K562 (cell line): ENCODE results near the gene BAIAP3. TPM values are rescaled to one million over a fixed set of nuclear protein-coding genes. Genes with fewer than 3 reads are reported as not detected.
A peak's percentile ranks its signal among the peaks of the same experiment; 100 is the strongest.

Source experiments
- ATAC-seq: fragments of 200-7000 bp; cut with Tn5 transposase; 3 replicates; pipeline ENCODE4 v1.9.1; 2020; ENCODE audit warnings: moderate library complexity
- BruUV-seq: library from RNA; stranded (reverse); fragments of 400-500 nt; replicated peaks from 2 replicates; lab custom pipeline; 2021; lab: Mats Ljungman, UMichigan
- CTCF ChIA-PET: fragments of 300-600 bp; formaldehyde crosslinking; extraction: SDS; loops from one replicate; lab custom pipeline; 2021; ENCODE audit warnings: low intra/inter-chr PET ratio; lab: Yijun Ruan, JAX
- POLR2A ChIA-PET: fragments of 300-600, 350-650 bp; sonication (Branson Sonifier 250); formaldehyde crosslinking; extraction: SDS; loops from one replicate; lab custom pipeline; 2021; ENCODE audit warnings: antibody characterized with exemption, inconsistent platforms; lab: Yijun Ruan, JAX
- DNase-seq, 4 experiments: peaks; one replicate each; pipeline versions ENCODE4 v3.0.0 to v3.0.0-alpha.2; 2011 to 2018; ENCODE audit warnings: low spot score in 3 of 4, mixed read lengths in 3 of 4; ENCODE audit errors: extremely low read depth in 1 of 4
- FAIRE-seq: peaks from 2 replicates; lab custom pipeline; 2011; peaks lifted over from hg19 to GRCh38; lab: Jason Lieb, UNC
- H2AFZ ChIP-seq: 2 replicates; pipeline ENCODE4 v1.6.0; 2011; ENCODE audit warnings: low read depth, low read length, control low read depth, inconsistent platforms
- H3K27ac ChIP-seq: fragments of 200-600 bp; 3 replicates; pipeline ENCODE4 v1.8.0; 2011; ENCODE audit warnings: low read depth, mild to moderate bottlenecking, control low read depth, inconsistent platforms, low read length, moderate library complexity, mixed read lengths; ENCODE audit errors: extremely low read depth
- H3K27me3 ChIP-seq, 2 experiments: fragments of 300-600 bp in 1 of 2; 2 replicates in 1 of 2; 3 replicates in 1 of 2; pipeline versions ENCODE4 v1.6.0 to v1.8.0; 2011; ENCODE audit warnings: inconsistent platforms in 2 of 2, low read length in 2 of 2, mild to moderate bottlenecking in 1 of 2, mixed read lengths in 1 of 2, moderate library complexity in 1 of 2; ENCODE audit not compliant: control insufficient read depth in 2 of 2, insufficient read depth in 2 of 2
- H3K36me3 ChIP-seq: fragments of 300-600 bp; 3 replicates; pipeline ENCODE4 v1.8.0; 2011; ENCODE audit warnings: mild to moderate bottlenecking, low read length, inconsistent platforms; ENCODE audit not compliant: control insufficient read depth, insufficient read depth
- H3K4me1 ChIP-seq, 2 experiments: fragments of 200-600 bp in 1 of 2; replicated peaks in 1 of 2; 2 replicates in 1 of 2; 3 replicates in 1 of 2; pipeline versions ENCODE4 v1.5.1 to v1.8.0; 2011; ENCODE audit warnings: inconsistent platforms in 2 of 2, low read length in 2 of 2, mild to moderate bottlenecking in 1 of 2, mixed read lengths in 1 of 2, moderate library complexity in 1 of 2; ENCODE audit not compliant: control insufficient read depth in 2 of 2, insufficient read depth in 2 of 2
- H3K4me2 ChIP-seq: 2 replicates; pipeline ENCODE4 v1.6.1; 2011; ENCODE audit warnings: low read length, control low read depth, inconsistent platforms, mixed read lengths; ENCODE audit not compliant: insufficient read depth
- H3K4me3 ChIP-seq: fragments of 200-600 bp; sonication (generic), shearing (Covaris generic); 2 replicates; pipeline ENCODE4 v1.5.1; 2016; ENCODE audit warnings: control low read depth, inconsistent platforms
- H3K79me2 ChIP-seq: fragments of 200-600 bp; 3 replicates; pipeline ENCODE4 v1.8.0; 2011; ENCODE audit warnings: low read length, inconsistent platforms; ENCODE audit not compliant: control insufficient read depth, insufficient read depth
- H3K9ac ChIP-seq, 2 experiments: 2 replicates each; pipeline versions ENCODE4 v1.6.0 to v1.6.1; 2011; ENCODE audit warnings: low read depth in 2 of 2, low read length in 2 of 2, control low read depth in 1 of 2, inconsistent platforms in 1 of 2, mild to moderate bottlenecking in 1 of 2, mixed read lengths in 1 of 2; ENCODE audit not compliant: insufficient read depth in 1 of 2
- H3K9me1 ChIP-seq: one replicate; pipeline ENCODE4 v1.6.0; 2011; ENCODE audit warnings: inconsistent platforms, mild to moderate bottlenecking, low read length, moderate library complexity; ENCODE audit not compliant: control insufficient read depth, insufficient read depth
- H3K9me3 ChIP-seq: replicated peaks from 2 replicates; pipeline ENCODE4 v1.5.1; 2011; ENCODE audit warnings: low read depth, low read length, inconsistent platforms; ENCODE audit not compliant: control insufficient read depth, insufficient read depth
- H4K20me1 ChIP-seq: replicated peaks from 2 replicates; pipeline ENCODE4 v1.6.1; 2011; ENCODE audit warnings: low read length, inconsistent platforms, mixed read lengths; ENCODE audit not compliant: control insufficient read depth, insufficient read depth
- ARHGAP35 ChIP-seq: fragments of 450-650 bp; IDR thresholded peaks from 2 replicates; pipeline ENCODE4 v1.6.1; 2018; ENCODE audit not compliant: partially characterized antibody
- E2F3 ChIP-seq: fragments of 250-450 bp; sonication (Bioruptor Pico); IDR thresholded peaks from 2 replicates; pipeline ENCODE4 v1.4.0; 2020; ENCODE audit warnings: mild to moderate bottlenecking
- FOXP1 ChIP-seq: sonication (generic); formaldehyde crosslinking; IDR thresholded peaks from 2 replicates; pipeline ENCODE4 v1.8.0; 2022; ENCODE audit warnings: mild to moderate bottlenecking, missing genetic modification reagents
- LARP7 ChIP-seq: fragments of 450-650 bp; IDR thresholded peaks from 2 replicates; pipeline ENCODE4 v1.6.1; 2016
- MITF ChIP-seq: IDR thresholded peaks from 2 replicates; pipeline ENCODE4 v1.6.1; 2014; ENCODE audit warnings: antibody characterized with exemption
- PURB ChIP-seq: sonication (generic); formaldehyde crosslinking; IDR thresholded peaks from 2 replicates; pipeline ENCODE4 v1.9.0; 2021; ENCODE audit warnings: low read depth, mild to moderate bottlenecking, missing genetic modification reagents
- RBM15 ChIP-seq: fragments of 200-400 bp; formaldehyde crosslinking; IDR thresholded peaks from 2 replicates; pipeline ENCODE4 v1.6.1; 2018; ENCODE audit warnings: mild to moderate bottlenecking, low read length, moderate library complexity; ENCODE audit not compliant: insufficient read depth
- RHOXF2B ChIP-seq: fragments of 250-450 bp; sonication (Bioruptor Pico); conservative IDR thresholded peaks from 2 replicates; pipeline ENCODE4 v1.5.1; 2021
- SRSF3 ChIP-seq: fragments of 200-400 bp; formaldehyde crosslinking; IDR thresholded peaks from 2 replicates; pipeline ENCODE4 v1.6.1; 2016; ENCODE audit warnings: mild to moderate bottlenecking, low read length, moderate library complexity; ENCODE audit not compliant: insufficient read depth
- SRSF7 ChIP-seq: fragments of 200-400 bp; formaldehyde crosslinking; optimal IDR thresholded peaks from 2 replicates; pipeline ENCODE3; 2017; ENCODE audit warnings: mild to moderate bottlenecking, low read depth, low read length
- STAG1 ChIP-seq: sonication (generic); formaldehyde crosslinking; IDR thresholded peaks from 2 replicates; pipeline ENCODE4 v1.5.0; 2020; ENCODE audit warnings: missing genetic modification reagents, borderline replicate concordance
- TSC22D4 ChIP-seq: fragments of 450-650 bp; IDR thresholded peaks from 2 replicates; pipeline ENCODE4 v1.6.1; 2016; ENCODE audit warnings: missing genetic modification characterization, missing biosample characterization, control low read depth
- ZNF324 ChIP-seq: fragments of 250-450 bp; sonication (Bioruptor Pico); IDR thresholded peaks from 2 replicates; pipeline ENCODE4 v1.4.0; 2020; ENCODE audit warnings: mild to moderate bottlenecking
- ZNF507 ChIP-seq: conservative IDR thresholded peaks from 2 replicates; pipeline ENCODE4 v1.6.1; 2017; ENCODE audit warnings: missing genetic modification characterization, missing compliant biosample characterization
- WGBS: fragments of 100-300 bp; shearing (Covaris generic); methylation state at CpG from one replicate; pipeline ENCODE4 v1.1.6; 2016; ENCODE audit warnings: low coverage, mixed read lengths; ENCODE audit not compliant: insufficient coverage; ENCODE audit errors: missing lambda C conversion rate; 5-methylcytosine and 5-hydroxymethylcytosine counted together
- in situ Hi-C: fragments of 300-500 bp; cut with MboI; formaldehyde crosslinking; loops from 4 replicates; pipeline ENCODE4 v1.15.0; 2018; ENCODE audit warnings: inconsistent platforms, mixed read lengths
- intact Hi-C: fragments of 100-400 bp; cut with micrococcal nuclease; formaldehyde crosslinking; loops from 2 replicates; pipeline ENCODE4 v1.14.2; 2022
- polyA plus RNA-seq, 8 experiments: library from polyadenylated mRNA; depleted of rRNA in 4 of 8; stranded (reverse) in 5 of 8; unstranded in 3 of 8; fragments of >200 nt; fragmentation: Nextera tagmentation in 2 of 8; fragmentation: Illumina TruSeq in 1 of 8; extraction: Ambion mirVana in 2 of 8; extraction: Trizol in 1 of 8; gene quantifications; 2 replicates each; pipeline versions ENCODE4 v1.2.1 to v1.2.3, GENCODE V29; 2011 to 2014; ENCODE audit warnings: inconsistent platforms in 1 of 8, missing spikeins in 1 of 8
- total RNA-seq, 7 experiments: library from RNA; depleted of rRNA in 6 of 7; stranded (reverse); fragments of >200 nt in 6 of 7; fragmentation: Illumina TruSeq in 2 of 7; extraction: Trizol in 2 of 7; gene quantifications; 2 replicates each; pipeline versions ENCODE4 v1.2.1 to v1.2.3, GENCODE V29; 2011 to 2021; ENCODE audit warnings: low replicate concordance in 1 of 7
- TF ChIP-seq, protein P1 (sequence below): fragments of 250-450 bp; sonication (Bioruptor Pico); IDR thresholded peaks from 2 replicates; pipeline ENCODE4 v1.5.1; 2021; ENCODE audit warnings: mild to moderate bottlenecking
- TF ChIP-seq, protein P2 (sequence below): sonication (generic); formaldehyde crosslinking; IDR thresholded peaks from 2 replicates; pipeline ENCODE4 v1.8.0; 2022; ENCODE audit warnings: mild to moderate bottlenecking, missing genetic modification reagents

BAIAP3 gene
- total and polyA plus RNA-seq, 9 of the 15 experiments (the other 6 are each of a cell fraction or from before 2014, with no cell fraction given) = 0.03 to 4.5 (median 0.57) TPM; not detected in 1

- Histone ChIP-seq H3K4me3 (peak overlapping the region; percentile 76), H2AFZ (peak overlapping the region; percentile 70), H3K9me1 (peaks cover 5% of the 10 kb centered on the region), H3K36me3 (peaks cover 8% of the 10 kb centered on the region; the same call in 2 of the 3 replicates), H4K20me1 (peaks cover 8% of the 10 kb centered on the region; the same call in 1 of the 2 replicates), H3K9ac (peak overlapping the region; percentile 97 to 100), H3K27me3 (no peaks in the 10 kb centered on the region), H3K9me3 (no peaks in the 10 kb centered on the region), H3K79me2 (peaks cover 33% of the 10 kb centered on the region), H3K27ac (peak overlapping the region; percentile 100), H3K4me2 (peak overlapping the region; percentile 88), H3K4me1 (peaks cover 19 to 68% of the 10 kb centered on the region in 2 experiments; a peak in 4 of 5 replicates)
- ChIA-PET POLR2A (interaction anchor here (0.6 to 4.2 kb wide), 30 partner anchors 10 to 775 kb away, joined by 3 to 73 read pairs (median 5); partner anchors contain the start of genes EME2, FAHD1, HAGH and MRPS34), CTCF (no interaction called here)
- no peak for FAIRE-seq
- no TSS peak for BruUV-seq
- in situ Hi-C loops (no loop called here), intact Hi-C loops (no loop called here)
- under 1% methylated on average over 44 of the region's 95 CpGs for WGBS
- ATAC-seq = peak; percentile 85
- peak; percentile 86 to 94 (median 92) for DNase-seq
- no peak for TF ChIP-seq ARHGAP35
- TF ChIP-seq RHOXF2B (CRISPR knock-in tag) = no peak
- TF ChIP-seq, protein P1, sequence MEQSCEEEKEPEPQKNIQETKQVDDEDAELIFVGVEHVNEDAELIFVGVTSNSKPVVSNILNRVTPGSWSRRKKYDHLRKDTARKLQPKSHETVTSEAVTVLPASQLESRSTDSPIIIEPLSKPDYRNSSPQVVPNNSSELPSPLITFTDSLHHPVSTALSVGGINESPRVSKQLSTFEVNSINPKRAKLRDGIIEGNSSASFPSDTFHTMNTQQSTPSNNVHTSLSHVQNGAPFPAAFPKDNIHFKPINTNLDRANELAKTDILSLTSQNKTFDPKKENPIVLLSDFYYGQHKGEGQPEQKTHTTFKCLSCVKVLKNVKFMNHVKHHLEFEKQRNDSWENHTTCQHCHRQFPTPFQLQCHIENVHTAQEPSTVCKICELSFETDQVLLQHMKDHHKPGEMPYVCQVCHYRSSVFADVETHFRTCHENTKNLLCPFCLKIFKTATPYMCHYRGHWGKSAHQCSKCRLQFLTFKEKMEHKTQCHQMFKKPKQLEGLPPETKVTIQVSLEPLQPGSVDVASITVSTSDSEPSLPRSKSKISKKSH = no peak
- no peak for TF ChIP-seq MITF
- TF ChIP-seq STAG1 (CRISPR knock-in tag) = no peak
- TF ChIP-seq RBM15 = no peak
- no peak for TF ChIP-seq ZNF324 (CRISPR knock-in tag)
- 0 out of 2 replicates have a peak, but pooled peaks have one; percentile 3 for TF ChIP-seq LARP7
- no peak for TF ChIP-seq E2F3 (CRISPR knock-in tag)
- peak; percentile 30 for TF ChIP-seq SRSF7
- TF ChIP-seq SRSF3 = 0 out of 2 replicates have a peak, but pooled peaks have one; percentile 92
- no peak for TF ChIP-seq PURB
- peak; percentile 72; the same call in 1 of the 2 replicates for TF ChIP-seq FOXP1 (CRISPR knock-in tag)
- no peak for TF ChIP-seq TSC22D4
- TF ChIP-seq ZNF507 (tag) = no peak
- TF ChIP-seq, protein P2, sequence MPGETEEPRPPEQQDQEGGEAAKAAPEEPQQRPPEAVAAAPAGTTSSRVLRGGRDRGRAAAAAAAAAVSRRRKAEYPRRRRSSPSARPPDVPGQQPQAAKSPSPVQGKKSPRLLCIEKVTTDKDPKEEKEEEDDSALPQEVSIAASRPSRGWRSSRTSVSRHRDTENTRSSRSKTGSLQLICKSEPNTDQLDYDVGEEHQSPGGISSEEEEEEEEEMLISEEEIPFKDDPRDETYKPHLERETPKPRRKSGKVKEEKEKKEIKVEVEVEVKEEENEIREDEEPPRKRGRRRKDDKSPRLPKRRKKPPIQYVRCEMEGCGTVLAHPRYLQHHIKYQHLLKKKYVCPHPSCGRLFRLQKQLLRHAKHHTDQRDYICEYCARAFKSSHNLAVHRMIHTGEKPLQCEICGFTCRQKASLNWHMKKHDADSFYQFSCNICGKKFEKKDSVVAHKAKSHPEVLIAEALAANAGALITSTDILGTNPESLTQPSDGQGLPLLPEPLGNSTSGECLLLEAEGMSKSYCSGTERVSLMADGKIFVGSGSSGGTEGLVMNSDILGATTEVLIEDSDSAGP (CRISPR knock-in tag) = no peak
Observed at GRCh38 chr16:1379304-1380076, 46.0 kb downstream of the BAIAP3 start.
